A549 (cell line): ENCODE measurements around the gene FER.

Source experiments
- CTCF ChIP-seq: fragments of >200 bp; sonication (Bioruptor Twin); formaldehyde crosslinking; IDR thresholded peaks from 3 replicates; pipeline ENCODE4 v1.5.1; 2016
- ESRRA ChIP-seq: fragments of 150-350 bp; IDR thresholded peaks from 2 replicates; pipeline ENCODE4 v1.6.1; 2014; ENCODE audit warnings: mild to moderate bottlenecking, low read length, borderline replicate concordance
- MAFK ChIP-seq: fragments of 450-650 bp; IDR thresholded peaks from 2 replicates; pipeline ENCODE4 v1.6.1; 2014; ENCODE audit not compliant: partially characterized antibody
- NFE2L2 ChIP-seq: fragments of 150-350 bp; conservative IDR thresholded peaks from 2 replicates; pipeline ENCODE4 v1.6.1; 2014; ENCODE audit warnings: low read length
- NPAS2 ChIP-seq: fragments of 250-450 bp; sonication (Bioruptor Pico); IDR thresholded peaks from 2 replicates; pipeline ENCODE4 v1.8.0; 2022; ENCODE audit warnings: mild to moderate bottlenecking, moderate library complexity, borderline replicate concordance
- POLR2A ChIP-seq: IDR thresholded peaks from 2 replicates; pipeline ENCODE4 v1.6.1; 2012; ENCODE audit warnings: mild to moderate bottlenecking, low read length
- REST ChIP-seq: fragments of 200-600 bp; sonication (generic); IDR thresholded peaks from 2 replicates; pipeline ENCODE4 v1.6.1; 2016; ENCODE audit warnings: antibody characterized with exemption, mild to moderate bottlenecking, moderate library complexity

GRCh38 chr5:108919591-108920326 lies 172.1 kb downstream of the FER start:
- TF ChIP-seq POLR2A = no peak
- peak; percentile 53 for TF ChIP-seq CTCF
- TF ChIP-seq NPAS2 (CRISPR knock-in tag) = no peak
- no peak for TF ChIP-seq REST
- TF ChIP-seq ESRRA = no peak
- TF ChIP-seq MAFK = no peak
- TF ChIP-seq NFE2L2 = no peak
